ENCODE results near the gene MGAT3.

MGAT3 gene

GRCh38 chr22:39536711-39537110 is 79.9 kb downstream of the MGAT3 start:
- no peak overlapping the region for H3K4me3 ChIP-seq (ENCODE audit: low read length)
- TF ChIP-seq, protein P1, sequence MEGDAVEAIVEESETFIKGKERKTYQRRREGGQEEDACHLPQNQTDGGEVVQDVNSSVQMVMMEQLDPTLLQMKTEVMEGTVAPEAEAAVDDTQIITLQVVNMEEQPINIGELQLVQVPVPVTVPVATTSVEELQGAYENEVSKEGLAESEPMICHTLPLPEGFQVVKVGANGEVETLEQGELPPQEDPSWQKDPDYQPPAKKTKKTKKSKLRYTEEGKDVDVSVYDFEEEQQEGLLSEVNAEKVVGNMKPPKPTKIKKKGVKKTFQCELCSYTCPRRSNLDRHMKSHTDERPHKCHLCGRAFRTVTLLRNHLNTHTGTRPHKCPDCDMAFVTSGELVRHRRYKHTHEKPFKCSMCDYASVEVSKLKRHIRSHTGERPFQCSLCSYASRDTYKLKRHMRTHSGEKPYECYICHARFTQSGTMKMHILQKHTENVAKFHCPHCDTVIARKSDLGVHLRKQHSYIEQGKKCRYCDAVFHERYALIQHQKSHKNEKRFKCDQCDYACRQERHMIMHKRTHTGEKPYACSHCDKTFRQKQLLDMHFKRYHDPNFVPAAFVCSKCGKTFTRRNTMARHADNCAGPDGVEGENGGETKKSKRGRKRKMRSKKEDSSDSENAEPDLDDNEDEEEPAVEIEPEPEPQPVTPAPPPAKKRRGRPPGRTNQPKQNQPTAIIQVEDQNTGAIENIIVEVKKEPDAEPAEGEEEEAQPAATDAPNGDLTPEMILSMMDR (conservative IDR thresholded peaks at IDR 0.05; ENCODE audit: low read length), result no peak
- no peak for DNase-seq (ENCODE audit: low read depth)

- DNase-seq (ENCODE audit: low read depth), result no peak
- H3K4me3 ChIP-seq (ENCODE audit: low read length), result no peak overlapping the region
- TF ChIP-seq, protein P1 (conservative IDR thresholded peaks at IDR 0.05; ENCODE audit: low read length), result no peak
These were observed 81.2 kb downstream of the MGAT3 start for GRCh38 chr22:39537975-39538374.
